HG02642 (cell line): Measurements from ENCODE around the gene DNAI2.

Source experiments
- ATAC-seq: cut with Tn5 transposase; IDR thresholded peaks from one replicate; pipeline ENCODE4 v1.9.1; 2021; ENCODE audit warnings: mild to moderate bottlenecking; ENCODE audit not compliant: unreplicated experiment, poor library complexity

The DNAI2 gene

GRCh38 chr17:74356646-74357465 lies 82.8 kb downstream of the DNAI2 start:
- ATAC-seq: no peak

- ATAC-seq: no peak
Measured at GRCh38 chr17:74357466-74357809, 83.4 kb downstream of the DNAI2 start.

GRCh38 chr17:74358697-74359096 lies 84.7 kb downstream of the DNAI2 start:
- ATAC-seq: no peak

GRCh38 chr17:74359916-74360315 lies 85.9 kb downstream of the DNAI2 start:
- ATAC-seq: no peak

- ATAC-seq: no peak
Measured at GRCh38 chr17:74360899-74361229, 86.8 kb downstream of the DNAI2 start.

GRCh38 chr17:74361230-74362068 lies 87.4 kb downstream of the DNAI2 start, which contains the start of gene BTBD17:
TSS of gene BTBD17 (minus strand) at chr17:74361868. CDS start at chr17:74361819, 49 bp downstream.
- ATAC-seq: no peak

GRCh38 chr17:74362069-74362405 lies 88.0 kb downstream of the DNAI2 start:
- no peak for ATAC-seq

GRCh38 chr17:74362810-74363498 lies 88.9 kb downstream of the DNAI2 start:
- no peak for ATAC-seq
